ENCODE measurements around the gene SLC14A1. TPM values are rescaled to one million over a fixed set of nuclear protein-coding genes. Genes with fewer than 3 reads are reported as not detected.
A peak's percentile ranks its signal among the peaks of the same experiment; 100 is the strongest.

SLC14A1 gene
- total and polyA plus RNA-seq, 2 of the 8 experiments (the other 6 are each of a cell fraction or from before 2014, with no cell fraction given) = 0.18 TPM; not detected in 1

- POLR2A ChIA-PET (ENCODE audit: partially characterized antibody) = no interaction called here
- no peak for FAIRE-seq
- no peak overlapping the region for H3K23ac ChIP-seq (ENCODE audit: insufficient read length)
- no peak for TF ChIP-seq USF2 (IDR thresholded peaks at IDR 0.05; ENCODE audit: low read length)
These were observed 11.0 kb downstream of the SLC14A1 start for GRCh38 chr18:45734944-45735343.

More at GRCh38 chr18:45734944-45735343, 11.0 kb downstream of the SLC14A1 start:
- 88% methylated on average over 6 of the region's 6 CpGs; no CpG with 5 or more reads in 1 of the 2 experiments for WGBS, 2 experiments (ENCODE audit: extremely low coverage in 1 of 2, insufficient coverage in 1 of 2, insufficient read length in 1 of 2, insufficient replicate concordance in 2 of 2, low coverage in 1 of 2, low lambda C conversion rate in 2 of 2, missing lambda C conversion rate in 1 of 2)
- Histone ChIP-seq H2BK12ac (ENCODE audit: low read depth, low read length) (no peak overlapping the region), H2BK20ac (ENCODE audit: low read length) (0 out of 2 replicates have a peak overlapping the region, but pooled peaks have one; percentile 29), H3K14ac (ENCODE audit: insufficient read length) (no peak overlapping the region), H3K4ac (replicated peaks; ENCODE audit: insufficient read length, low read depth, low read length) (no peak overlapping the region), H4K91ac (replicated peaks; ENCODE audit: insufficient read length, low read length) (no peak overlapping the region), H4K5ac (ENCODE audit: insufficient read length, low read depth, low read length) (no peak overlapping the region), H3K27ac (ENCODE audit: low read depth, low read length) (no peak overlapping the region), H3K4me3 (ENCODE audit: extremely low read depth in 1 of 4, insufficient read depth in 2 of 4, low read depth in 3 of 4, low read length in 4 of 4) (no peak overlapping the region), H3K4me2 (ENCODE audit: insufficient read depth in 1 of 2, low read depth in 2 of 2, low read length in 2 of 2) (no peak overlapping the region), H3K23me2 (ENCODE audit: low read depth, low read length) (no peaks in the 10 kb centered on the region), H2AFZ (ENCODE audit: low read length) (no peak overlapping the region), H3K4me1 (replicated peaks in 1 of 4; ENCODE audit: control insufficient read depth in 3 of 4, insufficient read depth in 4 of 4, low read length in 3 of 4) (peaks cover 2 to 7% (median 5%) of the 10 kb centered on the region in 4 experiments), H3K27me3 (replicated peaks in 1 of 4; ENCODE audit: control insufficient read depth in 3 of 4, extremely low read depth in 1 of 4, insufficient read depth in 3 of 4, low read length in 3 of 4) (no peaks in the 10 kb centered on the region), H2BK5ac (ENCODE audit: low read depth, low read length) (no peak overlapping the region), H3K36me3 (ENCODE audit: control insufficient read depth in 2 of 4, insufficient read depth in 4 of 4, low read length in 3 of 4) (no peaks in the 10 kb centered on the region), H3K9me3 (ENCODE audit: insufficient read depth in 2 of 2, low read depth in 1 of 2, low read length in 1 of 2) (no peaks in the 10 kb centered on the region), H3K79me2 (ENCODE audit: control insufficient read depth in 1 of 2, insufficient read depth in 2 of 2, low read length in 2 of 2) (no peaks in the 10 kb centered on the region), H2BK120ac (replicated peaks; ENCODE audit: low read depth, low read length) (no peak overlapping the region), H3K18ac (ENCODE audit: extremely low read depth, low read length) (no peak overlapping the region), H3K79me1 (ENCODE audit: low read depth, low read length) (no peaks in the 10 kb centered on the region; the same call in 1 of the 2 replicates), H2AK5ac (ENCODE audit: low read depth, low read length) (no peak overlapping the region), H3K9ac (replicated peaks in 1 of 4; ENCODE audit: extremely low read depth in 1 of 4, low read depth in 3 of 4, low read length in 3 of 4) (no peak overlapping the region), H3K56ac (replicated peaks; ENCODE audit: insufficient read length, low read depth, low read length) (no peak overlapping the region), H4K8ac (ENCODE audit: extremely low read depth, insufficient read depth, low read length) (no peak overlapping the region), H4K20me1 (replicated peaks in 1 of 2; ENCODE audit: control insufficient read depth in 1 of 2, insufficient read depth in 2 of 2, low read length in 2 of 2) (no peaks in the 10 kb centered on the region), H2BK15ac (ENCODE audit: low read length) (no peak overlapping the region)
- no peak for DNase-seq (ENCODE audit: low read depth in 1 of 2, low spot score in 2 of 2)
- CTCF ChIA-PET (ENCODE audit: partially characterized antibody) = interaction anchor here (1.1 to 15.7 kb wide), 8 partner anchors 11 to 133 kb away, joined by 3 to 143 read pairs (median 4); partner anchors contain the start of gene SLC14A1
